HG03439 (cell line): ENCODE measurements around the gene FYCO1.

Source experiments
- ATAC-seq: cut with Tn5 transposase; IDR thresholded peaks from one replicate; pipeline ENCODE4 v1.9.1; 2021; ENCODE audit warnings: mild to moderate bottlenecking, moderate library complexity; ENCODE audit not compliant: unreplicated experiment

The FYCO1 gene

DNA sequence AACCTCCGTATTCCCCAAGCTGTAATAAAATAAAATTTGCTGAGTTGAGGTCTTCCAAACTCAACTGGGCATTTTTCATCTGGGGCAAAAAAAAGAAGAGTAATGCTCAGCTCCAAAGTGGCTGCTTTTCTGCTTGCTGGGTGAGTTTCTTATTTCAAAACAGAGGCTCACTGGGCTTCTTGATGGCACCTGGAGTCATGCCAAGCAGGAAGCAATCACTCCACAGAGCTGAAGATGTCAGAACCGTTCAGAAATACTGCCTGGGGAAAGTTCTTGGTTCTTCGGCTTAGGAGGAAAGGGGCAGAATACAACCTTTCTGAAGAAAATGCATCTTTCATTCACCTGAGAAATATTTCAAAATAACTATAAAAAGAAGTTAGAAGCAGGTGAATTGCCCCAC is 105.2 kb downstream of the FYCO1 start:
- ATAC-seq, result no peak

DNA sequence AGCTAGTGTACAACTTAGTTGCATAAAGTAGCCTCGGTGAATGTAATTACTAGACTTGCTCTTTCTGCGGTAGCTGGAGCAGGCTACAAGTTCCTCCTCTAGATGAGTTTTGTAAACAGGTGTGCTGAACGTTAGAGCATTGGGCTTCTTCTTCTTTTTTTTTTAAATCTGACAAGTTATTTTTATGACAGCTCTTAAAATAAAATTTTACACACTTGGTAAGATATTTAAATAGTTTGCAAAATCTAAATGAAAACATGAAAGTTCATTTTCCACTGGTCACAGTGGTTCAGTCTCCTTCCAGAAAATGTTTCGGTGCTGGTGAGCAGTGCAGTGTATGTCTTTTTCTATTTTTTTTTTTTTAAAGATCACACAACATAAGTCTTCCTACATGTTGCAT is 106.3 kb downstream of the FYCO1 start:
- ATAC-seq, result no peak

DNA sequence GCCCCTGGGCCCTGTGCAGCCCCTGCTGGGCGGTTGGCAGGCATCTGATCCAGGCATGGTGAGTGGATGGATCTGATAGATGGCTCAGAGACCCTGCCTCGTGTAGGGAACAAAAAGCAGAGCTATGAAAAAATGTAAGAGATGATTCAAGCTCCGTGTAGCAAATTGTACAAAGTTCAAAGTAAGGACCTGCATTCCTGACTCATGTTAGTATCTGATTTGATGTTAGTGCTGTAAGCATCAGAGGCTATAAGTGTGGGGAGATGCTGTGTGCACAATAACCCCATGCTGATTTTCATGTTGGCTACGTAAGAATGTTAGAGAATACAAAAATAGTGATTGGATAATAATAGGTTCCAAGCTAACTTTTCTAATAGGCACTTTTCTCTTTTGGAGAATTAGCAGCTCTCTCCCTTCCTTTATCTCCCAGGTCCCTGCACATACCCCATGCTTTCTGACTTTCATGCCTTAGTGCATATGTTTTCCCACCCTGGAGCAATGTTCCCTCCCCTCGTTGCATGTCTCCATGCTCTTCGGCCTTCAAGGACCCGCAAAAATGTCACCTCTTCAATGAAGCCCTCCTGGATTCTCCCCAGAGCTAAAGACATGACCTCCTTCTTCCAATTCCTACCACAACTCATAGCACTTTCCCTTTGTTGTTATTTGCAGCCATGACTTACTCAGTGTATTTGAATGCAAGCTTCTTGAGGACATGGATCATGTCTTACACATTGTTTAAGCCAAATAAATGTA is 107.7 kb downstream of the FYCO1 start:
- ATAC-seq, result no peak

DNA sequence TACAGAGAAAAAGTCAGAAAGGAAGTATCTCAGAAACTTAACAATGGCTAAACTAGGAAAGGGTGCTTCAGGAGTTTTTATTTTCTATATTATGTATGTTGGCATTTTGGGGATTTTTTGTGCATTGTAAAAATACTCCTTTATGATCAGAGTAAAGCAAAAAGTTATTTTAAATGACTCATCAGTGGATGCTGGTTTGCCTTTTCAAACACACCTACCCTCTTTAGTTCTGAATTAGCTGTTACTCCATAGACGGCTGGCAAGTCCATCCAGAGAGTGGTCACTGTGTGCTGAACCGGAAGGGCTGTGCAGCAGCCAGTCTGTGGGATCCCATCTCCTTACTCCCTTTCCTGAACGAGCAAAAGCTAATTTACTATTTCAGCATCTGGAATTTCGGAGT is 108.3 kb downstream of the FYCO1 start:
- no peak for ATAC-seq

DNA sequence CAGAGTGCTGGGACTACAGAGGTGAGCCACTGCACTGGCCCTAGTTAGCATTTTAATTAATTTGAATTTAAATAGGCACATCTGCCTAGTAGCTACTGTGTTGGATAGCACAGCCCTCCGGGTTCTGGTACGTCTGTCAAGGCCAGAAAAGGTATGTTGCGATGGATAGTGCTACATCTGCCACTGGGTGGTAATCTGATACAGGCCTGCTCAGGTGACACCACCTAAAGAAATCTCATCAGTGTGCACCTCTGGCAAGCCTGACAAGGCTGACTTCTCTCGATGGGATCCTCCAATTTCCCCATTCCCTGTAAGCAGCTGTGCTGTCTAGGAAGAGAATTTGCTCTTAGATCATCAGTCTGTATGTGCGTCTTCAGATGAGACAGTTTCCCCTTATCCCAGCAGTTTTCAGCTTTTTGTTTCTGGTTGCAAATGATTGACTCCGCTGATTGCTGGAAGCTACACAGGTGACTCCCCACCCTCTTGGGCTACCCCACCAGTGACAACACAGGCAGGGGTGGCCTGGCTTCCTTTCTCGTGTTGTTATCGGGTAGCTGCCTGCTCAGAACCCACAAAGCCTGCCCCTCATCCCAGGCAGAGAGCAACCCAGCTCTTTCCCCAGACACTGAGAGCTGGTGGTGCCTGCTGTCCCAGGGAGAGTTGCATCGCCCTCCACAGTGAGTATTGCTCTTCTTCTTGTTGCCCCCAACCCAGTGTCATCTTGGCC is 109.5 kb downstream of the FYCO1 start, which contains the start of gene CCR9:
Gene CCR9, plus strand, starts transcription at position 565 of the 727 bp plus-strand sequence. CDS start 8,391 bp downstream, outside the sequence.
- ATAC-seq, result no peak

DNA sequence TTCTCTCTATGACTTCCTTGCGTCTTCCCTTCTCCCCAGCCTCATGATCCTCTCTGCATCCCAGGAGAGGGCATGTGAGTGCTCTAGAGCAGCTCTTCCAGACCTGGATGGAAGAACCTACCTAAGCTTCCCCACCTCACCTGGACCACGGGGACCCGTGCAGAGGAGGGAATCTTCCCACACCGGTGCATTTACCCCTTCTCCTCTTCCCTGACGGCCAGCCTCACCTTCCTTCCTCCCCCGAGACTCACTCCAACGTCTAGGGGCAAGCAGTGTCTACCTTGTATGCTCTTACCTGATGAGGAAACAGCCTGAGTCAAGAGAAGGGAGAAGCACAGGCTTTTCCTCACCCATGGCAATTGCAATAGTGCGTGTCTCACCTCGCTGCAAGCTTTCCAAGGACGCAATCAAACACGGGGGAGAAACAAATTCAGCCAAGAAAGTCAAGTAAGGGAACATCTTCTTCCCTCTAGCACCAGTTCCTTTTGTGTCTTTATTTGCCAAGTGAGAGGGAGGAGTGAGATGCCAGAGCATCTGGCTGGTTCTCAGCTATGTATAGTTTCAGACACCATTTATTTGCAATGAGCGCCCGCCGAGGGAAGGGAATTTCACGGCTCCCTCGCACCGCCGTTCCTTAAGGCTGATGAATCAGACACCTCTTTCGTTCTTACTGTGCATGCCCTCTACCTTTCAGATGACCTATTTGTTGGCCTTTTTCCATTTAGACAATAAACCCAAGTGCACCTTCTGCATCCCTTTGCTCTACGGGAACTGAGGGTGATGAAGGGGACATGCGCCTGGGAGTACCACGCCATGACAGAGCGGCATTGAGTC is 111.0 kb downstream of the FYCO1 start:
- ATAC-seq, result no peak

DNA sequence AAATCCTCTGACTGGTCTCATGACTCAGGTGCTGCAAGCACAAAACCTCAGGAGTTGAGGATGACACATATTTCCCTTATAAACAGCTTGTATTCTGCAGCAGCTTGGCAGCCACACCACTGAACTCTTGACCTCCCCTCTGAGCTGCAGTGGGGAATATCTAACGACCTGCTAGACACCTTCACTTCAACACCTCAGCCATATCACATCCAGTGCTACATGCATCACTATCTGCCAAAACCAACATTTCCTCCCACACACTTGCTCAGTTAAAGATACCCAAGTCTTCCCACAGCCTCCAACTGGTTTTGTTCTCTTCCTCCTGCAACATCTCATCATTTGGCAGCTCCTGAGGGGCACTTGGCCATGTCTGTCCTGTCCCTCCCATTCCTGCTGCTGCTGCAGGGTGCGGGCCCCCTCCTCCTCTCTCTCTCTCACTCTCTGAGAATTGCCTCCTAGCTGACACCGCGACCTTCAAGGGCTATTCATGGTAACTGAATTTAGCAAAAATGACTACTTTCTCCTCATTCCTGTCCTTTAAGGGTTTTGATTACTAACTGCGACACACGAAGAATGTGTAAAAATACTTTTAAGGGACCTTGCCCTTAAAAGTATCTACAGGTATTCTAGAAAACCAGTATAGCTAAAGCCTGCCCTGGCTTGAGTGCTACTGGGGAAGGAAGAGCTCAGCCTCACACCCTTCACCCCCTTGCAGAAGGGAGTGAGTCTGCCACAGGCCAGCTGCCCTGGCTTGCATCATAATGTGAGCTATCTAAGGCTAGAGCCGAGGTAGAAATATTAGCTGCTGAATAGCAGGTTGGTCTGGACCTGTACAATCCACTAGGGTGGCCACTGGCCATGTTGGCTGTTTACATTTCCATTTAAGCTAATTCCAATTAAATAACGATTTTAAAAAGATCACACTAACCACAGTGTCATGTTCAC is 114.3 kb downstream of the FYCO1 start:
- no peak for ATAC-seq

DNA sequence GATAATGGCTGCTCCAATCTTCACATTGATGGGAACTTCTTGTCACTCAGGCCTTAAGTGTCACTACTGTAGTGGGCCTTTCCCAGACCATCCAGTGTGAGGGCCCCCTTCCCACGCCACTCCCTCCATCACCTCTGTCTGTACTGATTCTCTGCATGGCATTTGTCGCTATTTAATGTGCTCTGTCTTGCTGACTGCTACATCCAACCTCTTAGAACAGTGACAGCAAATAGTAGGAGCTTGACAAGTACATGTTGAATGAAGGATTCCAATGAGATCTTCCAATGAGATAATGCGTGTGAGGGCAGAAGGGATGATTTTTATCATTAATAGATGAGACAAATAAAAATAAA is 114.9 kb downstream of the FYCO1 start:
- no peak for ATAC-seq

DNA sequence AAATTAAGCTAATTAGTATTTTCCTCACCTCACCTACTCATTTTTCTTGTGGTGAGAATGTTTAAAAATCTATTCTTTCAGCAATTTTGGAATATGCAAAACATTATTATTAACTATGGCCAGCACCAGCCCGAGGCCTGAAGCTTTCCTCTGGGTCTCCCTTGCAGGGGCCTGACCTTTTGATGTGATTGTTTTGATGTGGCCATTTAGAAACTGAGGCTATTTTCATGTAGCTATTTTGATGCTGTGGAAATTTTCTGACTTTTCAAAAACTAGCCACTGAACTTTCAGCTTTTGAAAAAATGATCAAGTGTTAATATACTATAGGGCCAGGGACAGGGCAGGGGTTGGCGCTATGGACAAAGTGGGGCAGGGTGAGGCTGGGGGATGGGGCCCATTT is 117.5 kb downstream of the FYCO1 start:
- ATAC-seq, result no peak

DNA sequence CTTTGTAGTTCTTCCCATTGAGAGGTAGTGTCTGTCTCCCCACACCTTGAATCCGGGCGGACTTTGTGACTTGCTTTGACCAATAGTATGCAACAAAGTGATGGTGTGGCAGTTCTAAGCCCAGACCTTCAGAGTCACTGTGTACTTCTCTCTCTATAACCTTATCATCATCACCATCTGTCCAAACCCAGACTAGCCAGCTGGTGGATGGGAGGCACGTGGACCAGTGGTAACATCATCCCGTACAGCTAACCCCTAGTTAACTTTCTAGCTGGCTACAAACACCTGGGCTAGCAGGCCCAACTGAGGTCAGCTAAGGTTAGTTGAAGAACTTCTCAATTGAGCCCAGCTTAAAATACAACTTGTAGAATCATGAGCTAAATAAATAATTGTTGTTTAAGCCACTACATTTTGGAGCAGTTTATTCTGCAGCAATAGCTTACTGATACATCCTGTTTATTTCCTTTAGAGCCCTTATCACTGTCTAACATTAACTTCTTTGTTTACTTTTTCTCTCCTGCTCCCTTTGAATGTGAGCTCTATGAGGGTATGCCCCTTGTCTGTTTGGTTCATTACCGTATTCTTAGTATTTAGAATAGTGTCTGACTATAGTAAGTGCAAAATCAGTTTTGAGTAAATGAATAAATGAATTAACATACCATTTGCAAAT is 120.8 kb downstream of the FYCO1 start:
- ATAC-seq, result no peak

DNA sequence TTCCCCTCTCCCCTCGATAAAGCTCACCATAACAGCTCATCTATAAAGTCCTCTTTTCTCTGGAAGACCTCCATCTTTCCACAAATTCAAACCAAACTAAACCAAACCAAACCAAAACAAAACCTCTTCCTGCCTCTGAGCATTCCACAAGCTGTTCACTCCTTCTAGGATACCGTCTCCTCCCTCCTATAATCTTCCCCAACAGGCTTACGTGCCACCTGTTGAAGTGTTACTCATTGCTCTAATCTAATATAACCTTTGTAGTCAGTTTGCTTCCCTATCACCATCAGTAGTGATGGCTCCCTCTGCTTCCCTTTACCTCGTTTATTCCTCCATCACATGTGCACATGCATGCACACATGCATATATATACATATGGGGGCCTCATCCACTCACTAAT is 122.0 kb downstream of the FYCO1 start:
- no peak for ATAC-seq

DNA sequence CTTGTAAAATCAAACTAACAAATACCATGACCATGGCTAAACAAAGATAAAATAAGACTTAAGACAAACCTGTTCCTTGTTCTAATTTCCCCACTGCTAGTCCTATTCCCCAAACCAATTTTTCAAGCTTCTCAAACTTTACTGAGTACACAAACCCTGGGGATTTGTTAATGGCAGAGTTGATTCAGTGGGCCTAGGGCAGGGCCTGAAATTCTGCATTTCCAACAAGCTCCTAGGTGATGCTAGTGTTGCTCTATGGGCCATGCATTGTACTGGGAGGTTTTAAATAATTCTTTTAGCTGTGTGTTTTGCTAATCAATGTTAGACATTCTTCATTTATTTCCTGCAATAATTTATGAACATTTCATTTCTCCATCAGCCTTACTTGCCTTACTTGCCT is 122.6 kb downstream of the FYCO1 start:
- ATAC-seq, result no peak

DNA sequence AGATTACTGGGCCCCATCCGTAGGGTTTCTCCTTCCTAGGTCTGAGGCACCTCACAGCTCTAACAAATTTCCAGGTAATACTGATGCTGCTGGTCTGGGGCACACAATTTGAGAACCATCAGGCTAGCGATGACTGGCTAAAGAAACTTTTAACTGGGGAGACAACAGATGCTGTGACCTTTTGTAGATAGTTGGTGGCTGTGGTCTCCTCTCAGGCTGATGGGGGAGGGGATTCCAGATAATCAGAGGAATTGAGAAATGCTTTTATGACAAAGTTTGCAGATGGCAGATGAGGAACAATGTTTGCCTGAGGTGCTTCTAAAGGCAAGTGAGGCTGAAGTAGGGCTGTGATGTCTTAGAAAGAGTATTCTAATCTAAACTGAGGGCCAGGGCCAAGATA is 123.1 kb downstream of the FYCO1 start:
- no peak for ATAC-seq

DNA sequence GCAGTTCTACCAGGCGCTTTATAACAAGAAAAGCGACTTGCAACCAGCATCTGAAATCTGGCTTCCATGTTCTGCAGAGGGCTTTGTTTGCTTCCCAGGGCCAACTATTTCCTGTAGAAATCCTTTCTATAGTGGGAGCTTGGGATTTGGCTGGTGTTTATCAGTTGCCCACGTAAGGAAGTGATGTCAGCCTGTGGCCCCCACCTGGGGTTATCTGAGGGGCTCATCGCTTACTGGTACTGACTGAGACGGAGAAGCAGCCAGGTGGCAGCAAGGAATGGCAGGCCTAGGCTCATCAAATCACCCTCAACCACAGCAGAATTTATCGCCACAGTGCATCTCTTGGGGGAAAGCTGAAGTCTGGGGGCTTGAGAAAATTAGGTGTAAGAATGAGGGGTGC is 123.8 kb downstream of the FYCO1 start:
- no peak for ATAC-seq

DNA sequence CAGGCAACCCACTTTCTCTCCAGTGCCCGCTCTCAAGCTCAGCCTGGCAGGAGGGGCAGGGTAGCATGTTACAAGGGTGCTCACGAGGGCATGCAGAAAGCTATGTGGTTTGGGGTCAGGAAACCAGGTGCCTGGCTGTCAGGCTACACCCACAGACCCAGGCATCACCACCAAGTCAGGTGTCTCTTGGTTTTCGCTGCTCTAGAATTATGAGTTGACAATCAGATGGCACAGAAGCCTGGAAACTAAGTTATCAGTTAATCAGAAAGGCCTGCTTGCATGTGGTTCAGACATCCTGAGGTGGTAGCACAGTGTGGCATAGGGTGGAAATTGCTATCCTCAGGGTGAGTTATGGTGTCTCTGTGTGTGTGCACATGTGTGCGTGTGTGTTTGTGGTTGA is 125.5 kb downstream of the FYCO1 start:
- no peak for ATAC-seq

DNA sequence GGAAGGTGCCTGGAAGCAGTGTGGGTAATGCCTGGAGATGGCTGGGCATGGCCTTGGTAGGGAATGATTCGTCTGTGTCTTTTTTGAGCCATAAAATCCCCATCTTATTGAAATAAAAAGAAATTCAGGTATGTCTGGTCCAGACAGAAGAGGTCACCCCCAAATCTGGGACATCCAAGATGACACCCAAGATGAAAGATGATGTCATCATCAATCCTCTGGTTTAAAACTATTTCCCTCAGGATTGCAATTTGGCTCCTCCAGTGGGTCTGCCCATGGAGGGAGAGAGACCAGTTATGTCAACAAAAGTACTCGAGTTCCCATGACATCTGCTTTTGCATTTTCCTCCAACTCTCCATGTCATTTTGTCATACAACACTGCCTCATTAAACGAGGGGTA is 126.0 kb downstream of the FYCO1 start:
- ATAC-seq, result no peak

DNA sequence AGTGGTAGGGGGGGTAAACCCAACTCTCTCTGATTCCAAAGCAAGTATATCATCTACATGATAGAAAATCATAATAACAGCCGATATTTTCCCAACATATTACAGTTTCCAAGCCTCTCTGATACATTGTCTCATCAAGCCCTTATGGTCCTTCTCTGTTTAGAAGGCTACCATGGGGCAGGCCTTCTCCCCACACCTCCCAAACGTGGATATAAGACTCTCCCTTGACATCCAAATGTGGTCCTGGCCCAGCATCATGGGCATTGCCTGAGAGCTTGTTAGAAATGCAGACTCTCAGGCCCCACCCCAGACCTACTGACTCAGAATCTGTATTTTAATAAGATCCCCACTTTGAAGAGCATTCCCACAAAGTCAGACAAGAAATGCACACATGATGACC is 127.0 kb downstream of the FYCO1 start:
- ATAC-seq, result no peak

DNA sequence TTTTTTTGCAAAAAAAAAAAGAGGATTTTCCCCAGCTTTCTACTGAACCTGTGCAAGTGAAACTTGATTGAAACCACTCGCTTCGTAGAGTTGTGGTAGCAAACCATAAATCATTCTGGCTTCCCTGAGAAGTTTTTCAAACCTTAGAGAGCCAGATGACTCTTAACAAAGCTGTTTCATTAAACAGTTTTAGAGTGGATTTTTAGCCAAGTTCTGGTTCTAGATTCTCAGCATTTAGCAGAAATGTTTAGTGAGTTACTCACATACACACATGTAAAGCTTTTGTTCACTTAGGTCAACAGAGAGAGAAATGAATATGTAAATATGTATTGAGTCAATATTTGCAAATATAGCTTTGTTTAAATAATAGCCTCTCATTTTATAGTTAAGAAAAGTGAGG is 127.4 kb downstream of the FYCO1 start:
- no peak for ATAC-seq
